ENCODE measurements around the gene OR52A5.

DNA sequence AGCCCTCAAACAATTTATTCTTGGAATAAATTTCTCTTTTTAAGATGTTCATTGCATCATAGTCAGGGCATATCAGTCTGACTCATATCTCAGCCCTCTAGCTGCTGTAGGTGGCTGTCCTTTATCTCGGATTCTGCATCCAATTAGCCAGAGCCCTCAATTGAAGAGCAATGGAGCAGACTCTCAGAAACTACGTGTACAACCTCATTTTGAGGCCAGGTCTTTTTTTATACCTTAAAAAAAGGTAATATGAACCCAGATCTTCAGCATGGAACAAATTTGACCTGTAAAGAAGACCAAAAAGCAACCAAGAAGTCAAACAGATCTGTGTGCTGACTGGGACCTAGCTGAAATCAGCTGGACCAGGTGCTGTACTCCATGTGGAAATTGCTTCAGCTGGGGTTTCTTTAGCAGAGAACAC, 8.7 kb downstream of the OR52A5 start:
- no peak for TF ChIP-seq CBFB (CRISPR knock-in tag; IDR thresholded peaks at IDR 0.05)
- TF ChIP-seq EZH2 (conservative IDR thresholded peaks at IDR 0.05; ENCODE audit: low read depth, low read length): no peak
- TF ChIP-seq, protein P1, sequence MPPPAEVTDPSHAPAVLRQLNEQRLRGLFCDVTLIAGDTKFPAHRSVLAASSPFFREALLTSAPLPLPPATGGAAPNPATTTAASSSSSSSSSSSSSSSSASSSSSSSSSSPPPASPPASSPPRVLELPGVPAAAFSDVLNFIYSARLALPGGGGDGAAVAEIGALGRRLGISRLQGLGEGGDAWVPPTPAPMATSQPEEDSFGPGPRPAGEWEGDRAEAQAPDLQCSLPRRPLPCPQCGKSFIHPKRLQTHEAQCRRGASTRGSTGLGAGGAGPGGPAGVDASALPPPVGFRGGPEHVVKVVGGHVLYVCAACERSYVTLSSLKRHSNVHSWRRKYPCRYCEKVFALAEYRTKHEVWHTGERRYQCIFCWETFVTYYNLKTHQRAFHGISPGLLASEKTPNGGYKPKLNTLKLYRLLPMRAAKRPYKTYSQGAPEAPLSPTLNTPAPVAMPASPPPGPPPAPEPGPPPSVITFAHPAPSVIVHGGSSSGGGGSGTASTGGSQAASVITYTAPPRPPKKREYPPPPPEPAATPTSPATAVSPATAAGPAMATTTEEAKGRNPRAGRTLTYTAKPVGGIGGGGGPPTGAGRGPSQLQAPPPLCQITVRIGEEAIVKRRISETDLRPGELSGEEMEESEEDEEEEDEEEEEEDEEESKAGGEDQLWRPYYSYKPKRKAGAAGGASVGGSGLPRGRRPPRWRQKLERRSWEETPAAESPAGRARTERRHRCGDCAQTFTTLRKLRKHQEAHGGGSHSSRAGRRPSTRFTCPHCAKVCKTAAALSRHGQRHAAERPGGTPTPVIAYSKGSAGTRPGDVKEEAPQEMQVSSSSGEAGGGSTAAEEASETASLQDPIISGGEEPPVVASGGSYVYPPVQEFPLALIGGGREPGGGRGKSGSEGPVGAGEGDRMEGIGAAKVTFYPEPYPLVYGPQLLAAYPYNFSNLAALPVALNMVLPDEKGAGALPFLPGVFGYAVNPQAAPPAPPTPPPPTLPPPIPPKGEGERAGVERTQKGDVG (CRISPR knock-in tag; IDR thresholded peaks at IDR 0.05; ENCODE audit: borderline replicate concordance): no peak
- TF ChIP-seq CHD2 (IDR thresholded peaks at IDR 0.05; ENCODE audit: low read depth, low read length): no peak
- no peak for TF ChIP-seq MIXL1 (CRISPR knock-in tag; IDR thresholded peaks at IDR 0.05)
- TF ChIP-seq NRL (CRISPR knock-in tag; IDR thresholded peaks at IDR 0.05; ENCODE audit: borderline replicate concordance): no peak
- TF ChIP-seq HNRNPUL1 (IDR thresholded peaks at IDR 0.05; ENCODE audit: low read depth, low read length): no peak
- no peak for TF ChIP-seq MYC (CRISPR knock-in tag; IDR thresholded peaks at IDR 0.05; ENCODE audit: borderline replicate concordance)
- no peak for TF ChIP-seq BRCA1 (CRISPR knock-in tag; IDR thresholded peaks at IDR 0.05)
- TF ChIP-seq, protein P2, sequence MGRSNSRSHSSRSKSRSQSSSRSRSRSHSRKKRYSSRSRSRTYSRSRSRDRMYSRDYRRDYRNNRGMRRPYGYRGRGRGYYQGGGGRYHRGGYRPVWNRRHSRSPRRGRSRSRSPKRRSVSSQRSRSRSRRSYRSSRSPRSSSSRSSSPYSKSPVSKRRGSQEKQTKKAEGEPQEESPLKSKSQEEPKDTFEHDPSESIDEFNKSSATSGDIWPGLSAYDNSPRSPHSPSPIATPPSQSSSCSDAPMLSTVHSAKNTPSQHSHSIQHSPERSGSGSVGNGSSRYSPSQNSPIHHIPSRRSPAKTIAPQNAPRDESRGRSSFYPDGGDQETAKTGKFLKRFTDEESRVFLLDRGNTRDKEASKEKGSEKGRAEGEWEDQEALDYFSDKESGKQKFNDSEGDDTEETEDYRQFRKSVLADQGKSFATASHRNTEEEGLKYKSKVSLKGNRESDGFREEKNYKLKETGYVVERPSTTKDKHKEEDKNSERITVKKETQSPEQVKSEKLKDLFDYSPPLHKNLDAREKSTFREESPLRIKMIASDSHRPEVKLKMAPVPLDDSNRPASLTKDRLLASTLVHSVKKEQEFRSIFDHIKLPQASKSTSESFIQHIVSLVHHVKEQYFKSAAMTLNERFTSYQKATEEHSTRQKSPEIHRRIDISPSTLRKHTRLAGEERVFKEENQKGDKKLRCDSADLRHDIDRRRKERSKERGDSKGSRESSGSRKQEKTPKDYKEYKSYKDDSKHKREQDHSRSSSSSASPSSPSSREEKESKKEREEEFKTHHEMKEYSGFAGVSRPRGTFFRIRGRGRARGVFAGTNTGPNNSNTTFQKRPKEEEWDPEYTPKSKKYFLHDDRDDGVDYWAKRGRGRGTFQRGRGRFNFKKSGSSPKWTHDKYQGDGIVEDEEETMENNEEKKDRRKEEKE (IDR thresholded peaks at IDR 0.05): no peak
- TF ChIP-seq HDAC6 (IDR thresholded peaks at IDR 0.05; ENCODE audit: low read depth, low read length): no peak
- no peak for TF ChIP-seq TCF7L2 (IDR thresholded peaks at IDR 0.05; ENCODE audit: low read depth, low read length)
- TF ChIP-seq, protein P3, sequence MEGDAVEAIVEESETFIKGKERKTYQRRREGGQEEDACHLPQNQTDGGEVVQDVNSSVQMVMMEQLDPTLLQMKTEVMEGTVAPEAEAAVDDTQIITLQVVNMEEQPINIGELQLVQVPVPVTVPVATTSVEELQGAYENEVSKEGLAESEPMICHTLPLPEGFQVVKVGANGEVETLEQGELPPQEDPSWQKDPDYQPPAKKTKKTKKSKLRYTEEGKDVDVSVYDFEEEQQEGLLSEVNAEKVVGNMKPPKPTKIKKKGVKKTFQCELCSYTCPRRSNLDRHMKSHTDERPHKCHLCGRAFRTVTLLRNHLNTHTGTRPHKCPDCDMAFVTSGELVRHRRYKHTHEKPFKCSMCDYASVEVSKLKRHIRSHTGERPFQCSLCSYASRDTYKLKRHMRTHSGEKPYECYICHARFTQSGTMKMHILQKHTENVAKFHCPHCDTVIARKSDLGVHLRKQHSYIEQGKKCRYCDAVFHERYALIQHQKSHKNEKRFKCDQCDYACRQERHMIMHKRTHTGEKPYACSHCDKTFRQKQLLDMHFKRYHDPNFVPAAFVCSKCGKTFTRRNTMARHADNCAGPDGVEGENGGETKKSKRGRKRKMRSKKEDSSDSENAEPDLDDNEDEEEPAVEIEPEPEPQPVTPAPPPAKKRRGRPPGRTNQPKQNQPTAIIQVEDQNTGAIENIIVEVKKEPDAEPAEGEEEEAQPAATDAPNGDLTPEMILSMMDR (CRISPR knock-in tag; IDR thresholded peaks at IDR 0.05): no peak
- TF ChIP-seq CENPX (CRISPR knock-in tag; IDR thresholded peaks at IDR 0.05): no peak
